ENCODE measurements around the gene FAIM.
A peak's percentile ranks its signal among the peaks of the same experiment; 100 is the strongest.
"Not testable (repeated sequence)": the region's sequence is repeated elsewhere in the genome, so short reads cannot be mapped to it uniquely, and the experiment has no call there.

Gene FAIM

DNA sequence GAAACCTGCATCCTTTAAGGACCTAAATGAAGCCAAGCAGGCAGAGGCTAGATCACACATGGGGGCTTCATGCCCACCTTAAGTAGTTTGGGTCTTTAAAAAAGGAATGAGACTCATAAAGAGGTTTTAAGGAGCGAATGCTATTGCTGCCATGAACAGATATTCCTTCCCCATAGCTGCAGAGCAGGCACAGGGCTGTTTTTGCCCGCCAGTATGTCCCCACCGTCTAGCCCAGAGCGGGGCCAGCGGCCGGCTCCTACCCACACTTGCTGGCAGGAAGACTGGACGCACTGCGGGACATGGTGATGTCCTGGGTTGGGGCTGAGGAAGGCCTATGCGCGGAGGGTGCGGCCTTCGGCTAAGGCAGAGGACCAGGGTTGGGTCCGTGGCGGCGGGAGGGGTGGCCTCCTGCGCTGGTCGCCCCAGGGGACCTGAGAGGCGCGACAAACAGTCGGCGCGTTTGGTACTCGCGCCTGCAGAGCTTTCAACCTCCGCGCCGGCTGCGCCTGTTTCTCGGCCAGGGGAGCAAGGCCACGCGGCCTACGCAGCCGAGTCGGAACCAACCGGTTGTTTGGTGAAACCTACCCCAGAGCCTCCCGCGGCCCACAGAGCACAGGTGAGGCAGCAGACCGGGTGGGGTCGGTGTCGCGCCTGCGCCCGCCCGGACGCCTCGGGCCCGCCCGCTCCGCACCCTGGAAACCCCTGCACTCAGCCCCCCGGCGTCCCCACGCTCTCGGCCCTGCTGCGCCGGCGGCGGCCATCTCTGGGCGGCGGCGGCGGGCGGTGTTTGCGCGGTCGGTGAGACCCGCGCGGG lies at the start of gene FAIM:
Gene FAIM, plus strand, starts transcription at position 450 of the 814 bp plus-strand sequence. CDS start 10,956 bp downstream, outside the sequence.
- ChIA-PET CTCF (interaction anchor here (2.2 to 4.0 kb wide), 3 partner anchors 14 to 314 kb away, joined by 11 to 15 read pairs (median 11); partner anchors contain the start of gene CEP70), POLR2A (no interaction called here)
- peak; percentile 66 for DNase-seq (ENCODE audit: extremely low spot score)
- TF ChIP-seq CTCF (IDR thresholded peaks at IDR 0.05; ENCODE audit: control extremely low read depth, extremely low read depth, low read depth, missing control alignments) = no peak

GRCh38 chr3:138559134-138559533 lies 49.4 kb upstream of the FAIM start:
- ChIA-PET CTCF (interaction anchor here (1.5 kb wide), 1 partner anchor 365 kb away, joined by 4 read pairs; no protein-coding TSS in a partner anchor), POLR2A (no interaction called here)
- TF ChIP-seq CTCF (IDR thresholded peaks at IDR 0.05; ENCODE audit: control extremely low read depth, extremely low read depth, low read depth, missing control alignments) = no peak

DNA sequence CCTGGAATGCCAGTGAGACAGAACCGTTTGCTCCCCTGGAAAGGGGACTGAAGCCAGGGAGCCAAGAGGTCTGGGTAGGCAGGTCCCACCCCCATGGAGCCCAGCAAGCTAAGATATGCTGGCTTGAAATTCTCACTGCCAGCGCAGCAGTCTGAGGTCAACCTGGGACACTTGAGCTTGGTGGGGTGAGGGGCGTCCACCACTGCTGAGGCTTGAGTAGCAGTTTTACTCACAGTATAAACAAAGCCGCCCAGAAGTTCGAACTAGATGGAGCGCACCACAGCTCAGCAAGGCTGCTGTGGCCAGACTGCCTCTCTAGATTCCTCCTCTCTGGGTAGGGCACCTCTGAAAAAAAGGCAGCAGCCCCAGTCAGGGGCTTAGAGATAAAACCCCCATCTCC lies 48.1 kb upstream of the FAIM start:
- DNase-seq (ENCODE audit: extremely low spot score) = no peak
- TF ChIP-seq CTCF (IDR thresholded peaks at IDR 0.05; ENCODE audit: control extremely low read depth, extremely low read depth, low read depth, missing control alignments) = no peak
- ChIA-PET POLR2A (no interaction called here), CTCF (interaction anchor here (1.4 to 1.5 kb wide), 2 partner anchors 363 to 375 kb away, joined by 3 to 4 read pairs; no protein-coding TSS in a partner anchor)

More at GRCh38 chr3:138559134-138559533, 49.4 kb upstream of the FAIM start:
- no peak for DNase-seq (ENCODE audit: extremely low spot score)

DNA sequence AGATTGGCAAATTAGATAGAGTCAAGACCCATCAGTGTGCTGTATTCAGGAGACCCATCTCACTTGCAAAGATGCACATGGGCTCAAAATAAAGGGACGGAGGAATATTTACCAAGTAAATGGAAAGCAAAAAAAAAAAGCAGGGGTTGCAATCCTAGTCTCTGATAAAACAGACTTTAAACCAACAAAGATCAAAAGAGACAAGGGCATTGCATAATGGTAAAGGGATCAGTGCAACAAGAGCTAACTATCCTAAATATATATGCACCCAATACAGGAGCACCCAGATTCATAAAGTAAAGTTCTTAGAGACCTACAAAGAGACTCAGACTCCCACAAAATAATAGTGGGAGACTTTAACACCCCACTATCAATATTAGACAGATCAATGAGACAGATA lies 45.7 kb upstream of the FAIM start:
- CTCF ChIA-PET; POLR2A ChIA-PET; DNase-seq (ENCODE audit: extremely low spot score): not testable (repeated sequence)

DNA sequence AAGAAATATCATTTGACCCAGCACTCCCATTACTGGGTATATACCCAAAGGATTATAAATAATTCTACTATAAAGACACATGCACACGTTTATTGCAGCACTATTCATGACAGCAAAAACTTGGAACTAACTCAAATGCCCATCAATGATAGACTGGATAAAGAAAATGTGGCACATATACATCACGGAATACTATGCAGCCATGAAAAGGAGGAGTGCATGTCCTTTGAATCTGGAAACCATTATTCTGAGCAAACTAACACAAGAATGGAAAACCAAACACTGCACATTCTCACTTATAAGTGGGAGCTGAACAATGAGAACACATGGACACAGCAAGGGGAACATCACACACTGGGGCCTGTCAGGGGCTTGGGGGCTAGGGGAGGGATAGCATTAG lies 42.3 kb upstream of the FAIM start:
- DNase-seq (ENCODE audit: extremely low spot score); POLR2A ChIA-PET; CTCF ChIA-PET: not testable (repeated sequence)

DNA sequence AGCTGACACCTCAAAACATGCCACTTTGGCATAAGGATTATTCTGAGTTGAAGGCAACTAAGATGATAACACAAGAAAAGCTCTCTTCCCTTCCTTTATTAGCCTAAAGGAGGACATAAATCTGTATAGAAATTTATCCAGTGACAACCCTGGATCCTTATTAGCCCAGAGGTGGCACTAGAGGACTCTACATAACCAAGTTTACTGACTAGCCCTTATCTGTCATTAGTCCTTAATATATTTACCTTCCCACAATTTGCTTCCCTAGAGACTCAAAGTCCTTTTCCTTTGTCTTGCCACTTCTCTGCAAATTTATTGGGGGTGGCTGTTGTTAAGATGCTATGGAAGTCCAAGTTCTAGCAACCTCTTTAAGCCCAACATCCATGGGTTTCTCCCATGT lies 41.2 kb upstream of the FAIM start:
- POLR2A ChIA-PET = no interaction called here

DNA sequence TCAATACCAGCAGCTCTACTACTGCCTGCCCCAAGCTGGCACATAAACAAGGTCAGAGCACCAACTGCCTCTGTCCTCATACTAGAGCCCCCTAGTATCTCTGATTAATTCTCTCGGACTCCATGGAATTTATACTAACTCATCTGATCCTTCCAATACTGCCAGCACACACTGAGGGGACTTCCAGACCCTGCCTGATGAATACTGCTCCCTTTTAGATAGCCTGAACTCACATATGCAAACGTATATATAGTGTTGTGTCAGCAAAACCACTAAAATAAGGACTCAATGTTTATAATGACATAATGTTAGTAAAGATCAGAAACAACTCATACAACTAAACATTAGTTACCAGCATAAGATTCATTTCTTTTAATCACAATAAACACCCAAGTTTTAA lies 39.5 kb upstream of the FAIM start:
- ChIA-PET CTCF (interaction anchor here (2.2 kb wide), 1 partner anchor 9 kb away, joined by 10 read pairs; no protein-coding TSS in a partner anchor), POLR2A (no interaction called here)
- DNase-seq (ENCODE audit: extremely low spot score) = no peak
- no peak for TF ChIP-seq CTCF (IDR thresholded peaks at IDR 0.05; ENCODE audit: control extremely low read depth, extremely low read depth, low read depth, missing control alignments)

More for the DNA sequence above, 41.2 kb upstream of the FAIM start:
- TF ChIP-seq CTCF (IDR thresholded peaks at IDR 0.05; ENCODE audit: control extremely low read depth, extremely low read depth, low read depth, missing control alignments) = no peak
- no peak for DNase-seq (ENCODE audit: extremely low spot score)
- CTCF ChIA-PET = interaction anchor here (1.4 to 2.2 kb wide), 2 partner anchors 11 to 28 kb away, joined by 3 to 10 read pairs; no protein-coding TSS in a partner anchor

- POLR2A ChIA-PET = not testable (repeated sequence)
- CTCF ChIA-PET = interaction anchor here (1.1 to 1.4 kb wide), 2 partner anchors 354 to 367 kb away, joined by 3 read pairs; no protein-coding TSS in a partner anchor
Measured at GRCh38 chr3:138569624-138570023, 38.9 kb upstream of the FAIM start.

More at GRCh38 chr3:138569624-138570023, 38.9 kb upstream of the FAIM start:
- DNase-seq (ENCODE audit: extremely low spot score) = not testable (repeated sequence)

All from GM10248 (cell line).